ENCODE results near the gene FHOD1. TPM values are rescaled to one million over a fixed set of nuclear protein-coding genes. Genes with fewer than 3 reads are reported as not detected.

The FHOD1 gene
- total RNA-seq, 1 donor from 2014 or later = 18.8 TPM

GRCh38 chr16:67265834-67266233 lies 18.6 kb upstream of the FHOD1 start:
- Mint-ChIP-seq H3K4me3 (ENCODE audit: unreplicated experiment) (no peak overlapping the region), H3K36me3 (ENCODE audit: unreplicated experiment) (peaks cover 7% of the 10 kb centered on the region), H3K27me3 (ENCODE audit: unreplicated experiment) (peaks cover 3% of the 10 kb centered on the region), H3K4me1 (ENCODE audit: low read depth, unreplicated experiment) (peaks cover 1% of the 10 kb centered on the region), H3K27ac (ENCODE audit: unreplicated experiment) (no peak overlapping the region), H3K9me3 (ENCODE audit: unreplicated experiment) (no peaks in the 10 kb centered on the region)
- no peak for DNase-seq
- TF ChIP-seq, protein P1, sequence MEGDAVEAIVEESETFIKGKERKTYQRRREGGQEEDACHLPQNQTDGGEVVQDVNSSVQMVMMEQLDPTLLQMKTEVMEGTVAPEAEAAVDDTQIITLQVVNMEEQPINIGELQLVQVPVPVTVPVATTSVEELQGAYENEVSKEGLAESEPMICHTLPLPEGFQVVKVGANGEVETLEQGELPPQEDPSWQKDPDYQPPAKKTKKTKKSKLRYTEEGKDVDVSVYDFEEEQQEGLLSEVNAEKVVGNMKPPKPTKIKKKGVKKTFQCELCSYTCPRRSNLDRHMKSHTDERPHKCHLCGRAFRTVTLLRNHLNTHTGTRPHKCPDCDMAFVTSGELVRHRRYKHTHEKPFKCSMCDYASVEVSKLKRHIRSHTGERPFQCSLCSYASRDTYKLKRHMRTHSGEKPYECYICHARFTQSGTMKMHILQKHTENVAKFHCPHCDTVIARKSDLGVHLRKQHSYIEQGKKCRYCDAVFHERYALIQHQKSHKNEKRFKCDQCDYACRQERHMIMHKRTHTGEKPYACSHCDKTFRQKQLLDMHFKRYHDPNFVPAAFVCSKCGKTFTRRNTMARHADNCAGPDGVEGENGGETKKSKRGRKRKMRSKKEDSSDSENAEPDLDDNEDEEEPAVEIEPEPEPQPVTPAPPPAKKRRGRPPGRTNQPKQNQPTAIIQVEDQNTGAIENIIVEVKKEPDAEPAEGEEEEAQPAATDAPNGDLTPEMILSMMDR (IDR thresholded peaks at IDR 0.05; ENCODE audit: partially characterized antibody, unreplicated experiment) = no peak

DNA sequence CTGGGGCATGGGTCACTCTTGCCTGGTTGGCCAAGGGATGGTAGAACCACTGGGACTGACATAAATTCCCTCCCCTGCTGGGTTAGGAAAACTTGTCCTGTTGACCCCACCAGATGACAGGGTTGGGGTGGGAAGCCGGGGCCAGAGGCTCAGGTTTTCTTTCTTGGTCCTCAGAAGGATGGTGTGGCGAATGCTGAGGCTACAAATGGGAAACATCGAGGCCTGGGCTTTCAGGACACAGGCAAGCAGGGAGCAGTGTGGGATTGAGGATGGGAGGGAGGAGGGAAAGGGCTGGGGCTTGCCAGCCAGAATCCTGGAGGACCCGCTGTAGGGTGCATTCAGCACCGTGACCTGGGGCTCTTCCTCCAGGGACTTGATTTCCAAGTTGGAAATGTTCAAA lies 17.6 kb upstream of the FHOD1 start:
- Mint-ChIP-seq H3K4me3 (ENCODE audit: unreplicated experiment) (no peak overlapping the region), H3K27me3 (ENCODE audit: unreplicated experiment) (peaks cover 3% of the 10 kb centered on the region), H3K9me3 (ENCODE audit: unreplicated experiment) (no peaks in the 10 kb centered on the region), H3K36me3 (ENCODE audit: unreplicated experiment) (peaks cover 7% of the 10 kb centered on the region), H3K4me1 (ENCODE audit: low read depth, unreplicated experiment) (peaks cover 7% of the 10 kb centered on the region), H3K27ac (ENCODE audit: unreplicated experiment) (no peak overlapping the region)
- no peak for DNase-seq
- TF ChIP-seq, protein P1 (IDR thresholded peaks at IDR 0.05; ENCODE audit: partially characterized antibody, unreplicated experiment) = no peak

- DNase-seq = no peak
- H3K4me3 Mint-ChIP-seq (ENCODE audit: unreplicated experiment) = no peak overlapping the region
- H3K27me3 Mint-ChIP-seq (ENCODE audit: unreplicated experiment) = peaks cover 6% of the 10 kb centered on the region
- peaks cover 7% of the 10 kb centered on the region for H3K36me3 Mint-ChIP-seq (ENCODE audit: unreplicated experiment)
- TF ChIP-seq, protein P1 (IDR thresholded peaks at IDR 0.05; ENCODE audit: partially characterized antibody, unreplicated experiment) = no peak
- peaks cover 7% of the 10 kb centered on the region for H3K4me1 Mint-ChIP-seq (ENCODE audit: low read depth, unreplicated experiment)
- H3K9me3 Mint-ChIP-seq (ENCODE audit: unreplicated experiment) = no peaks in the 10 kb centered on the region
- H3K27ac Mint-ChIP-seq (ENCODE audit: unreplicated experiment) = no peak overlapping the region
Measured at GRCh38 chr16:67264277-67264676, 17.0 kb upstream of the FHOD1 start.

GRCh38 chr16:67263201-67263600 lies 15.9 kb upstream of the FHOD1 start:
- H3K27me3 Mint-ChIP-seq (ENCODE audit: unreplicated experiment) = peaks cover 6% of the 10 kb centered on the region
- no peak overlapping the region for H3K27ac Mint-ChIP-seq (ENCODE audit: unreplicated experiment)
- TF ChIP-seq, protein P1 (IDR thresholded peaks at IDR 0.05; ENCODE audit: partially characterized antibody, unreplicated experiment) = no peak
- no peaks in the 10 kb centered on the region for H3K9me3 Mint-ChIP-seq (ENCODE audit: unreplicated experiment)
- peaks cover 7% of the 10 kb centered on the region for H3K36me3 Mint-ChIP-seq (ENCODE audit: unreplicated experiment)
- H3K4me3 Mint-ChIP-seq (ENCODE audit: unreplicated experiment) = no peak overlapping the region
- H3K4me1 Mint-ChIP-seq (ENCODE audit: low read depth, unreplicated experiment) = peaks cover 7% of the 10 kb centered on the region
- no peak for DNase-seq

GRCh38 chr16:67260426-67261063 lies 13.3 kb upstream of the FHOD1 start:
- no peak for DNase-seq
- peak overlapping the region; percentile 27 for H3K4me3 Mint-ChIP-seq (ENCODE audit: unreplicated experiment)
- peaks cover 4% of the 10 kb centered on the region for H3K27me3 Mint-ChIP-seq (ENCODE audit: unreplicated experiment)
- peaks cover 7% of the 10 kb centered on the region for H3K36me3 Mint-ChIP-seq (ENCODE audit: unreplicated experiment)
- peaks cover 7% of the 10 kb centered on the region for H3K4me1 Mint-ChIP-seq (ENCODE audit: low read depth, unreplicated experiment)
- H3K9me3 Mint-ChIP-seq (ENCODE audit: unreplicated experiment) = no peaks in the 10 kb centered on the region
- peak overlapping the region; percentile 20 for H3K27ac Mint-ChIP-seq (ENCODE audit: unreplicated experiment)
- TF ChIP-seq, protein P1 (IDR thresholded peaks at IDR 0.05; ENCODE audit: partially characterized antibody, unreplicated experiment) = no peak

Measured in glutamatergic neuron (in vitro differentiated cells).